NCI-H2227 (cell line): ENCODE results near the gene CBFA2T2.

Experiments
- DNase-seq: peaks from one replicate; lab custom pipeline; 2025; ENCODE audit not compliant: unreplicated experiment; lab: John Stamatoyannopoulos, UW

CBFA2T2 gene

DNA sequence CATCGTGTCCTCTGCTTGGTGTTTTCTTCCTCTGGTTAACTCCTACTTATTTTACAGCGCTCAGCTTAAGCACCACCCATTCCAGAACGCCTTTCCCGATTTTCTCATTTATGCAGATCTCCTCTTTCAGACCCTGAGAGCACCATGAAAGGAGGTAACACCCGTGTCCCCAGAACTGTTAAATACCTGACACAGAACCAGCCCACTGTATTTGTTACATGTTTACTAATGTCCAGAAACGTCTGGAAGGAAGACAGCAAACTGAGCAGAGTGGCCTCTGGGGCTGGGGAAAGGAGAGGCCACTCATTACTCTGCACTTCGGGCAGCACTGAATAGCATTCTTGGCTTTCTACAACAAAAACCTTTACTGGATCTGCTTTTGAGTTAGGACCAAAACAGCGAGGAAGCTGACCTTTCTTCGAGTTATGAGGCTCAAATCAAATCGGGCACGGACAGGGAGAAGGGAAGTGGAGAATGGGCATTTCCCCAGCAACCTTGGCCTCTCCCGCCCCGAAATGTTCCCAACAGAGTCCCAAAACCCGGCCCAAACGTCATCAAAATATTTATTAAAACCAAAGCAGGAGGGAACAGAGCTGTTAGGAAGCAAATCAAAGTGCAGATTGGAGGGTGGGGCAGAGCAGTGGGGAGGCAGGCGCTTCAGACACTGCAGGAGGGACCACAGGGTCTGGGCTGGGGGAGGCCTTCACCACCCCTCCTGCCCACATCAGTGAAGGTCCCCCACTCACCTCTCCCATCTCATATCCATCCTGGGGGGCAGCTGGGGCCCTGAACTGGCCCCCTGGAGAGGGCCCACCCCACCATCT, 185.5 kb downstream of the CBFA2T2 start:
- DNase-seq: peak; percentile 61

DNA sequence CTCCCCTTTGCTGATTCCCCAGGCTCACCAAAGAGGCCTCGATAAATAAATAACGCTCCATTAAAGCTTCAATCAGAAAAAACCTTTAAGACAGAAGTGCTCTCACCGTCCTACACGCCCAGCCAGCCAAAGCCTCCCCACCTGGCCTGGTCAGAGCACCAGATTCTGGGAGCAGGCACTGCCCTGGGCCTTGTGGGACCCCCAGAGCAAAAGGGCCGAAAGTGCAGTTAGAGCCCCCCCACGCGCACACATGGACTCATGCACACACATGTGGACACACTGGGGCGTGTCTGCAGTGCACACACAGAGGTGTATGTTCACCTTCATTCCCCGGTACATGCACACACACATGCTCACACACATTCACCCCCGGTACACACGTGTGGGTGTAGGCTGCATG, 186.2 kb downstream of the CBFA2T2 start:
- DNase-seq: no peak

DNA sequence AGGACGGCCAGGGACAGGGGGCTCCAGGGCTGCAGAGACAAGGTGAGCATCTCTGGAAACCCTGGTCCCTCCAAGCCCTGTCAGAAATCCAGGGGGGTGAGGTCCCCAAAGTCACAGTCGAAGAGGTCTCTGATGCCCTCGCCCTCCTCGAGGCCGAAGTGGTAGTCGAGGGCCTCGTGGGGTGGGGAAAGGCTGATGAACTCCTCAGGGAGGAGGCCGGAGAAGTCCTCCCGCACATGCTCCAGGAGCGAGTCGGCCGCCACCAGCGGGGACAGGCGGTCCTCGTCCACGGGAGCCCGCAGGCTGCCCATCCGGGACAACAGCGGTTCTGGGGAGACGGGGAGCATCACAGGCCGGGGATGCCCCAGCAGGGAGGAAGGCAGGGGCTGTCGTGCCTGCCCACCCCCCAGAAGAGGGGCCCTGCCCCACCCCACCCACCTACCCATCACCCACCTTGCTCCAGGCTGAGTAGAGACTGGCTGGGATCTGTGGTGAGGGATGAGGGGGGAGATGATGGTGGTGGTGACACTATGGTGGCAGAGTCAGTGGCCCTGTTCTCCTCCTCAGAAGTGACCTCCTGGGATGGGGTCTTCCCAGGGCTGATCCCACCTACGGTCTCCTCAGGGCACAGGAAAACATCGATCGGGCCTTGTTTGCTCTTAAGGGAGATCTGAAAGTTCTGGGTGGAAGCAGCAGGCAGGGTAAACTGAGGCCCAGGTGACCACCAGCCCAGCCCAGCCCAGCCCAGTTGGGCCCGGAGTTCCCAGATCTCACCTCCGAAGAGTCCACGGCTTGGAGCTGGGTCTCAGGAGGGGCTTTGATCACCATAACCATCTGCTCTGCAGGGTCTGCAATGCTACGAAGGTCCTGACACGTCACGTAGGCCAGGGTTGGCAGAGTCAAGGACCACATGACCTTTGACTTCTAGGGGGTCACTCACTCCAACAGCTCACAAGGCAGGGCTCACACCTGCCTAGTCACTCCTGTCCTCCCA, 187.1 kb downstream of the CBFA2T2 start:
- no peak for DNase-seq

DNA sequence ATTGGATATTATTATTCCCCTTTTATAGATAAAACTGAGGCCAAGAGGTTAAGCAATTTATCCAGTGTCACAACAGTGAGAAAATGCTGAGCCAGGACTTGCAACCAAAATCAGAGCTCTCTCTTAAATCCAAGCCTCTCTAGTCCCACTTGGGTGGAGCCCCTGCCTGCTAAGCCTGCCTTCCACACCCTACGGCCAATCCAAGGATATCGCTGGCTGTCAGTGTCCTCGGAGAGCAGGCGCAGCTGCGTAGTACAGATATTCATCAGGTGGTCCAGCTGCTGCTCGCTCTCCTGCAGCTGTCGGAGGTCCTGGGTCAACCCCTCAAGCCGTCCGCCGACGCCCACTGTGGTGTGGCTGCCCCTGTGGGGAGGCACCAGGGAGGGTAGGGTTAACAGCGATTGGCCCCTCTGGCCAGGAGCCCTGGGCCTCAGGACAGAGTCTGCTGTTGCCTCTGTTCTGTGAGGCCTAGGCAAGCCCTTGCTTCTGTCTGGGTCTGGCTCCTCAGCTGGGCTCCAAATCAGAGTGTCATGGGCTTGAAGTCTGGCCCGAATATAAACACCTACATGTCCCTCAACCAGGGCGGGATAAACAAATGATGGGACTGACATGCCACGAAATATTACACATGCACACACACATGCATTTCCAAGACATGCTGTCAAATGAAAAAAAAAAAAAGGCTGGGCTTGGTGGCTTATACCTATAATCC, 188.3 kb downstream of the CBFA2T2 start:
- no peak for DNase-seq

DNA sequence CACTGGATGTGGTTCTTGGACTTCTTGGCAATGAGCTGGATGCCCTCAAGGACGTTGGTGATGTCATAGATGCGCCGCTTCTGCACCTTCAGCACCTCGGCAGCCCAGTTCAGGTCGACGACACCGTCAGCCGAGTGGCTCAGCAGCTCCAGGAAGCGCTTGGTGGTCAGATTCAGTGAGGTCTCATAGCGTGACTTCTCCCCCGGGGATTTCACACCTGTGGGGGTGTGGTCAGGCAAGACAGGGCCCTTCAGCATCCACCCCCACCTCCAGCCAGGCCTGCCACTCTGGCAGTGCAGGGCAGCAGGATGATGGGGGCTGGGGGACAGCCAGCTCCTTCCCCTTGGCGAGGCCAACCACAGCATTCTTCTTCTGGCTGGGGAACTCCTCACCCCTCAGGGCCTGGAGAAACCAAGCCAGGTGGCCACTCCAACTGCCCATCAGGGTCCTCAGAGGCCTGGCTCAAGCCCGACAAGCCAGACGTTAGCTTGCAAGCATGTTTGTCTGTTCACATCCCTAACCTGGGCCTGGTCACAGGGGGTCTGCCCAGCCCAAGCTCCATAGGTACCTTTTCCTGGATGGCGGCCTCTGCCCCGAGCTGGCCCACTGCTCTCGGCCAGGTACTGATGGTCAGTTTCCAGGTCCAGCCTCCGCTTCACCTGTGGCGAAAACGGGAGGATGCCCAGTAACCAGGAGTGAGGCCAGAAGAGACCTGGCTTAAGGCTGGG, 190.0 kb downstream of the CBFA2T2 start:
- no peak for DNase-seq

DNA sequence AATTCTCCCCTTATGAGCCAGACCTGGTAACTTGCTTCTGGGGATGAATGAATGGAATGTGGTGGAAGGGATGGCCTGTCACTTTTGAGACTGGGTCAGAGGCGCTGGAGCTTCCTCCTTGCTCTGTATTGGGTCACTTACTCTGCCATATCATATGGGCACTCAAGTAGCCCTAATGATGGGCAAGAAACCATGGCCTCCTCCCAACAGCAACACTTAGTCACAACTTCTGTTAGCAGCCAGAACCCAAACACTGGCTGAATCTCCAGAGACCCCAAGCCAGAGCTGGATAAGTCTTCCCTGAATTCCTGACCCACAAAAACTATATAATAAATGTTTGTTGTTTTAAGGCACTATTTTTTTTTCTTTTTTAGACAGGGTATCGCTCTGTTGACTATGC, 190.8 kb downstream of the CBFA2T2 start:
- DNase-seq: no peak

DNA sequence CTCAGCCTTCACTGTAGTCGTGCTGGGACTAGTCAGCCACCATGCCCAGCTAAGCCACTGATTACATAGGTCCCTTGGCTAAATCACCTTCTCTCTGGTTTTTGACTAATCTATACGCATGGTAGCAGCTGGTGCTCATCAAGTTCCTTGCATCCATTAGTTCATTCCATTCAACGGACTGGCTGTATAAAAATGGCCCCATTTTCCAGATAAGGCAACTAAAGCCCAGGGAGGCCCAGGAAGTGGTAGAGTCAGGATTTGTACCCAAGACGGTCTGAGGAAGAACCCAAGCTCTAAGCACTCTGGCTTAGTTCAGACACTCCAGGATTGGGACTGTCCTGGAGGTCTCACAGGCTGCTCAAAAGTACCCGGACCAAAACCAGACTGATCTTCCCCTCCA, 191.4 kb downstream of the CBFA2T2 start:
- DNase-seq: no peak

DNA sequence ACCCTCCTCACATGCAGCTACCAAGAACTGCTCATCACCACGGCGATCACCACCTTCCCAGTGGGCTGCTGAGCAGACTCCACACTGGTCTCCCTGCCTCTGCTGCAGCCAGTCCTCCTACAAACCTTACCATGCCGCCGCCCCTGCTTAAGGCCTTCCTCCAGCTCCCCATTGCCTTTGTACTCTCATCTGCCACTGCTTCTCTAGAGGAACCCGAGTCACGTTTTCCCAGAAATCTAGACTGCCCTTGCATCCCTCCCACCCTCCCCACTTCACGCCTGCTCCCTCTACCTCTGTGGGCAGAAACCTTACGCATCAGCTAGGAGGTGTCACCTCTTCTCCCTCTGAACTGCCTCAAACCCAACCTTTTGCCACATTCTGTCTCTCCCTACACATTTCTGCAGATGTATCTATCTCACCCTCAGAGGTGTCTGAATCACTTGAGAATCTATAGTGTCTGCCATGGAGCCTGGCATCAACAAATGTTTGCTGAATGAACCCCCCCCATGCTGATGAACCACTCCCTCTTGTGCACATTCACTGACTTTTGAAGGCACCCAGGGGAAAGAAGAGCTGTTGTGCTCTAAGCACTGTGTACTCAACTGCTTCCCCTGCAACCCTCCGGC, 191.9 kb downstream of the CBFA2T2 start:
- DNase-seq: no peak

DNA sequence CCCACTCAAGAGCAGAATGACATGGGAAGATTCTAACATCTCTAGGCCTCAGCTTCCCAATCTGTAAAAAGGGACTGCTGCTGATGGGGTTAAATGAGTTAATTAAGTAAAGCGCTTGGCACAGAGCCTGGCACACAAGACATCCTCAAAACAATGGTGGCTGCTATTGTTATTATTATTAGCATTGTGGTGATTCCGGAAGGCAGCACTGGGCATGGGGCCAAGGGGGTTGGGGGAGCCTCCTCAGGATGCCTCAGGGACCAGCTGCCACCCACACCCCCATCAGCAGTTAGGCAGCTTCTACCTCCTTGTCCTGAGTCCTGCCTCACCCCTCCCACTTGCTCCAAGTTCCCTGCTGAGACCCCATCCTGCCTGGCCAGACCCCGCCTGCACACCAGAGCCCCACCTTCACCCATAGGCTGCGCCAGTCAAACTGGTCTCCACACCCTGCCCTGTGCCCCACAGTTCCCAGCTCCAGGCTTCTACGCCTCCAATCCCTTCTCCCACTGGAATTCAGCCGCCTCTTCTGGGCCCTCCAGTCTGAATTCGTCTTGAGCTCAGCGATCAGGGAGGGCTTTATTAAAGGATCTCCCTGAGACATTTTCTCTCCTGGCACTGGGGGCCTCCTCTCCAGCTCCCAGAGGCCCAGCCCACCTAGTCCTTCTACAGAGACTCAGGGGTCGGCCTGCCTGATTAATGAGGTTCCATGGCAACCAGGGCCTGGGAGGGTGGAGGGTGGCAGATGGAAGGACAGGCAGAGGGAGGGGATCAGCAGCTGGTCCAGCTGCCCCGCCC, 194.8 kb downstream of the CBFA2T2 start:
- peak; percentile 74 for DNase-seq

DNA sequence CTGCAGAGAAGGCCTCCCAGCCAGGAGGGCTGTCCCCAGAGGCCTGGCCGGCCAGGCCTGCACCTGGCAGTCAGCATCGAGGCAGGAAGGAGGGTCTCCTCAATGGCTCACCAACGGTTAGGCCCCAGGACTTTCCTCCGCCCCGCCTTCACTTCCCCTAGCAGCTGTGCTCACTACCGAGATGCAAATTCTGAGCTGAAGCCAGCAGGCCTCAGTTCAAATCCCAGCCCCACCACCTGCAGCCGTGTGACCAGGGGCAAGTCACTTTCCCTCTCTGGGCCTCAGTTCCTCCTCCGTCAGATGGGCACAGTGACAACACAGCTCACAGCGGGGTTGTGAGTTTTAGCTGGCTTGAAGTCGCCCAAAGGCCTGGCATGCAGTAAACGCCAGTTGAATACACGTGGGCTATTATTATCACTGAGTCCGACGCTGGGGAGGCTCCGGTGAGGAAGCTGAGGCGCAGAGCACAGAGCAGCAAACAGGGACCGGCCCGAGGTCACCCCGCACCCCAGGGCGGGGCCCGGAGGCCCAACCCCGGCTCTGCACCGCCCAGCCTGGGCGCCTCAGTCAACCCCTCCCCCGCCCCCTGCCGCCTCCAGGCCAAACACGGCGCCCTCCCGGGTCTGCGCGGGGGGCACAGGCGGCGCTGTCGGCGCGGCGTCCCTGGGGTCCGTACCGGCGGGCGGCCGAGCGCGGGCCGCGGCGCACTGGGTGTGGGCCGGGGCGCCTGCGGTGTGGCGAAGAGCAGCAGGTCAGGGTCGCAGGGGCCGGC, 195.6 kb downstream of the CBFA2T2 start:
- peak; percentile 53 for DNase-seq

DNA sequence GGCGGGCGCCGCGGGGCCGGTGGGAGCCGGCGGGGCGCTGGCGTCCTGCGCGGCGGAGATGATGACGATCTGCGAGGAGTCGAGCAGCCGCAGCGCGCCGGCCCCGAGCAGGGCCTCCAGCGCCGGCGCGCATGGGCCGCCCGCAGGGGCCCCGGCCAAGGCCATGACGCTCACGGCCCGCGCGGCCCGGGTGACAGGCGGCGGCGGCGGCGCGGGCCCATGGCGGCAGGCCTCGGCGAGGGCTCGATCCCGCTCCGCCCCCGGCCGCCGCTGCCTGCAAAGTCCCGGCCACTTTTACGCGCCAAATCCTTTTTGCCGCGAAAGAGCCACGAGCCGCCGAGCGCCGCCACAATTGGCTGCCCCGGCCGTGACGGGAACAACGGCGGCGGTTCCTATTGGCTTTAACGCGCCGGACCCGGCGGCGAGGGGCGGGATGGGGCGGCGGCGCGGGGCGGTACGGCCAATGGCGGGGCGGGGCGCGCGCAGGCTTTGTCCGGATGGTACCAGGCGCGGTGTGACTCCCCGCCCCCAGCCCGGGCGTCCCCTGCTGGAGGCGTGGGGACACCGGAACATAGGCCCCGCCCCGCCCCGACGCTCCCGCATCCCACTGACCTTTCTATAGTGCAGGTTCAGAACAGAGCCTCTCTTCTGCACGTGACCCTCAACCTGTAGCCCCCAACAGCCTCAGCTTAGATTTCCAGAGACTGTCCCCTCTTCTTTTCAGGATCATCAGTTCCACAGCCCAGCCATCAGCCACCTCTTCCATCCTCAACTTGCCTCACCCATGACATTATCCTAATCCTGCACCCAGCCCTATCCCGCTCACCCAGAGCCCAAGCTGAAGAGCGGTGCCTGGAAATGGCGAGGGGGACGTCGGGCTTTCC, 196.4 kb downstream of the CBFA2T2 start, which contains the start of gene E2F1:
TSS of gene E2F1 (minus strand) at position 286 of the 884 bp plus-strand sequence. CDS start at position 165, 121 bp downstream.
- peak; percentile 98 for DNase-seq

DNA sequence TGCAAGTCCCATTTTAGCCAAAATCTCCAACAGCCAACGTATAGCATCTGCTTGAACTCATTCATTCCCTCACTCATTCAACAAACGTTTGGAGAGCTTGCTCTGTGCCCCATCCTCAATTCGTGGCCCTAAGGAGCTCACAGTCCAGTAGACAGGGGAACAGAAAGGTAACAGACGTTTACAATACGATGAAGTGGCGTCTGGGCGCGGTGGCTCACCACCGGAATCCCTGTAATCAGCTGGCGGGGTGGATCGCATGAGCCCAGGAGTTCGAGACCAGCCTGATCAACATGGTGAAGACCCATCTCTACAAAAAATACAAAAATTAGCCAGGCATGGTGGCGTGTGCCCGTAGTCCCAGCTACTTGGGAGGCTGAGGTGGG, 197.1 kb downstream of the CBFA2T2 start:
- DNase-seq: no peak

DNA sequence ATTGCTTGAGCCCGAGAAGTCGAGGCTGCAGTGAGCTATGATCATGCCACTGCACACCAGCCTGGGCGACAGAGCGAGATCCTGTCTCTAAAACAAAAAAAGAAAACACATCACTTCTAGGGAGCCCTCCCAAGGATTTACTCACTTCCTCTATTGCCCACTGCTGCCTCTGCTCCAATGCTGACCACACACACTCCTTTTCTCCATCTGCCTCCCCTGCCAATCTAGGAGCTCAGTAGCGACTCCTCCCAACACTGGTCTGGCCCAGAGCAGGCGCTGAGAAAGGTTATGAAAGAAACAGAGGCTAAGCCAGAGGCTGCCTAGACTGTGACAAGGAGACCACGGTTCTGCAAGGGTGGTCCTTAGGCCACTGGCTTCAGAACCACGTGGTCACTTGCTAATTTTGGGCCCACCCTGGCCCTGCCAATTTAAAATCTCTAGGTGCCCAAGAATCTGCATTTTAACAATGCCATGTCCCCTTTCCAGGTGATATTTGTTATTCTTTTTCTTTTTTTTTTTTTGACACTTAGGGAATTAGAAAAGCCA, 197.5 kb downstream of the CBFA2T2 start:
- DNase-seq: no peak

DNA sequence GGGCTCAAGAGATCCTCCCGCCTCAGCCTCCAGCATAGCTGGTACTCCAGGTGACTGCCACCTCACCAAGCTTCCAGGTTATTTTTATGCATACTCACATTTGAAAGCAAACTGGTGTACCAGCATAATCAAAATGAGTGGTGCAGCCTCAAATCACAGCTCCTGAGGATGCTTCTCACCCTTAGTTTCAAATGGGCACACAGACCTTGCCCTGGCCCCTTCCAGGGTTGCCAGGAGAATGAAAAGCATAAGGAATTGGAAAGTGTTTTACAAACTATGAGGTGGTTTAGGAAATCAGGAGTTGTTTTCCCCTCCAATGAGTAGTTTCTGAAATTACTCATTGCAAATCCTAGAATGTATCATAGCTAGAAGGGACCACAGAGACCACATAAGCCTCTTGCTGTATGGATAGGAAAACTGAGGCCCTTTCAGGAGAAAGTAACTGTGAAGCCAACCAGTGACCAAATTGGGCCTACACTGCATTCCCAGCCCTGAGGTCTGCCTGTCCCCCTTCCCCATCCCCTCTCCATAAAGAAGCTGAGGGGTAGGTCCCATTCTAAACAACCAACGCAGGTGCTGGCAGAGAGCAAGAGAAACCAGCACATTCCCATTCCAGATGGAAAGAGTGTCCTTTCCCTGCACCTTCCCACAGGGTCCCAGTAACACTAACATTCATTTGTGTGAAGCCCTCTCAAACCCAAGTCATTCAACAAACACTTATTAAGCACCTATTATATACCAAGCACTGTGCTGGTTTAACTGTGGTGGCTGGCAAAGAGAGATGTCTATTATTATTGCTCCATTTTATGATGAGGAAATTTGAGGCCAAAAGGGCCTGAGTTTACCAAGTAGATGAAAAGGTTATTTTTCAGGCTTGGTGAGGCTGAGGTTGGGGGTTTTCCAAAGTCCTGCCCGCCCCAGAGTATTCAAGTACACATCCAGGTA, 198.4 kb downstream of the CBFA2T2 start:
- no peak for DNase-seq

DNA sequence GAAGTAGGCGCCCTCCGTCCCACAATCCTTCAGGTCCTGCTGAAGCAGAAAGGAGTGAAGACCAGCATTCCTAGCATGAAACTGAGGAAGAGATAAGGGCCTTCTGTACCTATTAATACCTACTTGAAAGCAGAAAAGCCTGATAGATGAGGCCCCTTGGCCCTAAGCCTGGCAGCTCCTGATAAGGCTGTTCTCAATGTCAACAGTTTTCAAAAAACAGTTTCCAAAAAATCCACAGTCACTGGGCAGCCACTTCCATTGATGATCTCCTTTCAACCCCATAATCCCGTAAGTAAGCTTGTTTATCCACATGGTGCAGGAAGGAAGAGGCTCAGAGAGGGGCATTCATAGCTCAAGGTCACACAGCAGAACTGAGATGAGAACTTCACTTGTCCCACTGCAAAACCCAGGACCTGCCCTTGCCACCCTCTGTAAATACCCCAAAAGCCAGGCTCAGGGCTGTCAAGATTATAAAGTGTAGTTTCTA, 199.1 kb downstream of the CBFA2T2 start:
- DNase-seq: no peak

DNA sequence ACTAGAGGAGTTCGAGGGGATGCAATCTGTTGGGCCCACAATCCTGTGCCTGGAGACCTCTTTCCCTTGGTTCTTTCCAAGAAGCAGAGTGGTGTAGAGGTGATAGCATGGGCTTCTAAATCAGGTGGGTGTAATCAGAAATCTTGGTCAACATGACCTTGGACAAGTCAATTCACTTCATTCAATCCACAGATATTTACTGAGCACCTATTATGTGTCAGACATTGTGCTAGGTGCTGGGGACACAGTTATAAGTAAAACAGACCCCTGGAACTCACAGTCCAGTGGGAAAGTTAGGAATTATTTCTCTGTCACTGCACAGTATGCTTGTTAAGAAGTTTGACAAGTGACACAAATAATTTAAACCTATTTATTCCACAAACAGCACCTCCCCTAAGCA, 199.6 kb downstream of the CBFA2T2 start:
- no peak for DNase-seq
